ENCODE measurements around the gene CASQ2. TPM values are rescaled to one million over a fixed set of nuclear protein-coding genes. Genes with fewer than 3 reads are reported as not detected.

CASQ2 gene
- total and polyA plus RNA-seq, 10 of the 15 experiments (the other 5 are each of a cell fraction or from before 2014, with no cell fraction given) = not detected

DNA sequence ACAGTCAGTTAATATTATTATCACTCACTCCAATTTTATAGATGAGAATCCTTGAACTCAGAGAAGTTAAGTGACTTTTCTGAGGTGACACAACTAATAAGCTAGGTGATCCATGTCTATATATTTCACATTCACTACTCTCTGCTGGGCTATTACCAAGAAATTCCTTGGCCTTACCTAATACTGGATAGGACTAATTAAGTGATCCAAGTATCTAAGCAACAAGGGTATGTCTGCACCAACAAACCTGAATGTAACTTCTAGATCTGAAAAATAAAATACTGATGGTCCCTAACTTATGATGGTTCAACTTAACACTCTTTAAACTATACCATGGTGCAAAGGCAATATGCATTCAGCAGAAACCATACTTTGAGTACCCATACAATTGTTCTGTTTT lies 14.8 kb upstream of the CASQ2 start (continued):
- TF ChIP-seq, protein P1, sequence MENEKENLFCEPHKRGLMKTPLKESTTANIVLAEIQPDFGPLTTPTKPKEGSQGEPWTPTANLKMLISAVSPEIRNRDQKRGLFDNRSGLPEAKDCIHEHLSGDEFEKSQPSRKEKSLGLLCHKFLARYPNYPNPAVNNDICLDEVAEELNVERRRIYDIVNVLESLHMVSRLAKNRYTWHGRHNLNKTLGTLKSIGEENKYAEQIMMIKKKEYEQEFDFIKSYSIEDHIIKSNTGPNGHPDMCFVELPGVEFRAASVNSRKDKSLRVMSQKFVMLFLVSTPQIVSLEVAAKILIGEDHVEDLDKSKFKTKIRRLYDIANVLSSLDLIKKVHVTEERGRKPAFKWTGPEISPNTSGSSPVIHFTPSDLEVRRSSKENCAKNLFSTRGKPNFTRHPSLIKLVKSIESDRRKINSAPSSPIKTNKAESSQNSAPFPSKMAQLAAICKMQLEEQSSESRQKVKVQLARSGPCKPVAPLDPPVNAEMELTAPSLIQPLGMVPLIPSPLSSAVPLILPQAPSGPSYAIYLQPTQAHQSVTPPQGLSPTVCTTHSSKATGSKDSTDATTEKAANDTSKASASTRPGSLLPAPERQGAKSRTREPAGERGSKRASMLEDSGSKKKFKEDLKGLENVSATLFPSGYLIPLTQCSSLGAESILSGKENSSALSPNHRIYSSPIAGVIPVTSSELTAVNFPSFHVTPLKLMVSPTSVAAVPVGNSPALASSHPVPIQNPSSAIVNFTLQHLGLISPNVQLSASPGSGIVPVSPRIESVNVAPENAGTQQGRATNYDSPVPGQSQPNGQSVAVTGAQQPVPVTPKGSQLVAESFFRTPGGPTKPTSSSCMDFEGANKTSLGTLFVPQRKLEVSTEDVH (IDR thresholded peaks at IDR 0.05; ENCODE audit: low read depth, partially characterized antibody) = no peak
- no peak for TF ChIP-seq RCOR1 (conservative IDR thresholded peaks at IDR 0.05; ENCODE audit: low read depth, low read length)
- TF ChIP-seq POLR2AphosphoS2 (IDR thresholded peaks at IDR 0.05; ENCODE audit: low read depth, low read length) = no peak
- no peak for TF ChIP-seq PAX5 (IDR thresholded peaks at IDR 0.05; ENCODE audit: borderline replicate concordance, low read depth, low read length)
- no peak for TF ChIP-seq SREBF2 (IDR thresholded peaks at IDR 0.05; ENCODE audit: low read length)
- TF ChIP-seq TCF12 (IDR thresholded peaks at IDR 0.05; ENCODE audit: low read depth, low read length) = no peak
- TF ChIP-seq WRNIP1 (IDR thresholded peaks at IDR 0.05; ENCODE audit: borderline replicate concordance, low read depth, low read length) = no peak
- TF ChIP-seq YY1 (IDR thresholded peaks at IDR 0.05; ENCODE audit: low read depth, low read length) = no peak
- TF ChIP-seq SMARCA5 (IDR thresholded peaks at IDR 0.05) = no peak
- no peak for TF ChIP-seq CHD1 (IDR thresholded peaks at IDR 0.05; ENCODE audit: low read depth, low read length)

DNA sequence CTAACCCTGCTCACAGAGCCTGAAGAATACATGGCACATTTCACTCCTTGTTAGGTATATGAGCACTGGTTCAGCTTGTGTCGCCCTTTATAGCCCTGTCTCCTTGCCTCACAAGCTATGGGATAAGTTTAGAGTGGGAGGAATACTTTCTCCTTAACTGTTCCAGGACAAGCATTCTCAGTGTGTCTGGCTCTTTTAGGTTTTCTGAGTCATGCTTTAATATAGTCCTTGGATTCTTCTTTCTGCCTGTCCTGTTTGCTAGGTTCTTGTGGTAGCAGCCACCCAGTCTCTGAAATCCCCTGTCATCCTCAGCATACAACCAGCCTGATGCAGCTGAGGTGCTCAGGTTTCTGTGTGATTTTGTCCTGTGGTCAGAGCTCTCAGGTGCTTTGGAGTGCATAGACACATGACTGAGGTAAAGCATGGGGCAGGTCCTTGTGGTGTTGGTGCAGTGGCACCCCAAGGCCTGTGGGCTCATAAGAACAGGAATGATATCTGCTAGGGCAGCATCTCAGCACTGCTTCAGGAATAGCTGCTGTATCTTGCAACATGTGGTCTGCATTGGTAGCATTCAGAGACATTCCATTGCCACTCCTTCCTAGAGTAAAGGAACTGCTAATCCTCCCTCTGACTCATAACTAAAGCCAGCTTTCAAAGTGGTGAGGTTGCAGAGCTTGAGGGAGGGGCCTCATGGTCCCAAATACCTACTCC lies 14.2 kb upstream of the CASQ2 start:
- H3K79me2 ChIP-seq (ENCODE audit: control insufficient read depth, insufficient read depth, low read length) = no peaks in the 10 kb centered on the region
- H3K36me3 ChIP-seq (ENCODE audit: control insufficient read depth in 2 of 2, insufficient read depth in 2 of 2, low read length in 1 of 2) = no peaks in the 10 kb centered on the region
- in situ Hi-C loops (cut with MboI) (no loop called here), intact Hi-C loops (cut with micrococcal nuclease; ENCODE audit: unreplicated experiment) (no loop called here)
- ChIA-PET POLR2A (no interaction called here), RAD21 (ENCODE audit: unreplicated experiment) (no interaction called here), SMC1A (ENCODE audit: uncharacterized antibody, unreplicated experiment) (interaction anchor here (1.2 kb wide), 1 partner anchor 11 kb away, joined by 4 read pairs; no protein-coding TSS in a partner anchor), CTCF (interaction anchor here (1.5 to 3.2 kb wide), 3 partner anchors 9 to 198 kb away, joined by 4 to 15 read pairs (median 5); no protein-coding TSS in a partner anchor)
- 0 out of 4 replicates have a peak, but pooled peaks cover 0 to 2% of the 10 kb centered on the region in 2 experiments for H3K27me3 ChIP-seq (replicated peaks in 1 of 2; ENCODE audit: control insufficient read depth in 2 of 2, insufficient read depth in 2 of 2, low read length in 1 of 2)
- no peak overlapping the region for H3K9ac ChIP-seq (ENCODE audit: control insufficient read depth, insufficient read depth, low read length)
- no TSS peak for BruUV-seq (replicated peaks)
- H3K9me3 ChIP-seq (replicated peaks; ENCODE audit: control insufficient read depth, insufficient read depth, low read length) = no peaks in the 10 kb centered on the region
- H3K4me2 ChIP-seq (ENCODE audit: control insufficient read depth, insufficient read depth) = no peak overlapping the region
- H2AFZ ChIP-seq (ENCODE audit: control insufficient read depth, low read depth, low read length) = no peak overlapping the region
- TF ChIP-seq SMAD1 (IDR thresholded peaks at IDR 0.05; ENCODE audit: low read depth, partially characterized antibody) = no peak
- TF ChIP-seq HDGF (IDR thresholded peaks at IDR 0.05) = no peak
- no peak for TF ChIP-seq IKZF1 (conservative IDR thresholded peaks at IDR 0.05)
- no peak for TF ChIP-seq ETV6 (conservative IDR thresholded peaks at IDR 0.05 in 1 of 2, IDR thresholded peaks at IDR 0.05 in 1 of 2; ENCODE audit: borderline replicate concordance in 1 of 2, low read depth in 1 of 2)
- TF ChIP-seq SMAD5 (IDR thresholded peaks at IDR 0.05; ENCODE audit: low read depth) = no peak
- no peak for TF ChIP-seq TARDBP (IDR thresholded peaks at IDR 0.05; ENCODE audit: borderline replicate concordance)
- TF ChIP-seq ZNF24 (IDR thresholded peaks at IDR 0.05) = no peak
- TF ChIP-seq, protein P1 (IDR thresholded peaks at IDR 0.05; ENCODE audit: low read depth, partially characterized antibody) = no peak
- no peak for TF ChIP-seq SREBF1 (IDR thresholded peaks at IDR 0.05; ENCODE audit: low read length)
- no peak for TF ChIP-seq NR2C1 (IDR thresholded peaks at IDR 0.05)
- TF ChIP-seq CHD1 (IDR thresholded peaks at IDR 0.05; ENCODE audit: low read depth, low read length) = no peak
- TF ChIP-seq RUNX3 (IDR thresholded peaks at IDR 0.05; ENCODE audit: low read length) = no peak
- DNase-seq (ENCODE audit: low read depth, low spot score) = no peak
- H3K4me3 ChIP-seq = no peak overlapping the region
- 0% methylated on average over 1 of the region's 1 CpG for WGBS (ENCODE audit: insufficient coverage, insufficient replicate concordance, low lambda C conversion rate, missing lambda C conversion rate)
- no peaks in the 10 kb centered on the region for H3K4me1 ChIP-seq (ENCODE audit: control insufficient read depth, insufficient read depth, low read length)
- ATAC-seq = no peak
- H4K20me1 ChIP-seq (ENCODE audit: control insufficient read depth, insufficient read depth) = no peaks in the 10 kb centered on the region
- FAIRE-seq = no peak
- H3K27ac ChIP-seq (ENCODE audit: control insufficient read depth, insufficient read depth) = no peak overlapping the region
